ENCODE data around the gene DNAJC7.

GRCh38 chr17:42049834-42050392, 32.7 kb upstream of the DNAJC7 start:
- TF ChIP-seq POLR2AphosphoS5 (IDR thresholded peaks at IDR 0.05) (no peak), CTCF (IDR thresholded peaks at IDR 0.05) (no peak)
